Caco-2 (cell line): ENCODE results near the gene PACSIN1. TPM values are rescaled to one million over a fixed set of nuclear protein-coding genes. Genes with fewer than 3 reads are reported as not detected.

ENCODE experiments used
- BruUV-seq: library from RNA; stranded (reverse); fragments of 400-500 nt; replicated peaks from 2 replicates; lab custom pipeline; 2021; lab: Mats Ljungman, UMichigan
- CTCF ChIA-PET: fragments of 300-600 bp; sonication (Branson Sonifier 250); formaldehyde crosslinking; loops from one replicate; lab custom pipeline; 2022; ENCODE audit warnings: antibody characterized with exemption; lab: Charles Lee
- POLR2A ChIA-PET: fragments of 300-600 bp; sonication (Branson Sonifier 250); formaldehyde crosslinking; loops from one replicate; lab custom pipeline; 2022; ENCODE audit warnings: antibody characterized with exemption; lab: Charles Lee
- DNase-seq, 2 experiments: peaks; one replicate each; pipeline versions ENCODE4 v3.0.0 to v3.0.0-alpha.2; 2020 to 2022
- H3K27me3 ChIP-seq: replicated peaks from 2 replicates; pipeline ENCODE4 v1.6.0; 2011; ENCODE audit warnings: low read length; ENCODE audit not compliant: control insufficient read depth, insufficient read depth
- H3K36me3 ChIP-seq: 2 replicates; pipeline ENCODE4 v1.5.1; 2011; ENCODE audit warnings: low read length; ENCODE audit not compliant: control insufficient read depth, insufficient read depth
- H3K4me1 ChIP-seq: fragments of 250-450 bp; sonication (Bioruptor Pico); 2 replicates; pipeline ENCODE4 v1.5.1; 2020; ENCODE audit warnings: mild to moderate bottlenecking
- H3K4me3 ChIP-seq: 2 replicates; pipeline ENCODE4 v1.5.1; 2011; ENCODE audit warnings: low read depth, mild to moderate bottlenecking, control low read depth, low read length
- H3K9me3 ChIP-seq: fragments of 250-450 bp; sonication (Bioruptor Pico); 2 replicates; pipeline ENCODE4 v1.5.1; 2020; ENCODE audit warnings: mild to moderate bottlenecking, moderate library complexity
- H3K27ac Mint-ChIP-seq: one replicate; pipeline ENCODE4 v1.8.0; 2022; ENCODE audit warnings: mixed read lengths; ENCODE audit not compliant: unreplicated experiment
- H3K27me3 Mint-ChIP-seq: one replicate; pipeline ENCODE4 v1.8.0; 2022; ENCODE audit warnings: mixed read lengths; ENCODE audit not compliant: insufficient read depth, unreplicated experiment
- H3K36me3 Mint-ChIP-seq: one replicate; pipeline ENCODE4 v1.8.0; 2022; ENCODE audit warnings: mild to moderate bottlenecking, mixed read lengths; ENCODE audit not compliant: insufficient read depth, unreplicated experiment
- H3K4me1 Mint-ChIP-seq: one replicate; pipeline ENCODE4 v1.8.0; 2022; ENCODE audit warnings: low read depth, mixed read lengths; ENCODE audit not compliant: unreplicated experiment
- H3K4me3 Mint-ChIP-seq: one replicate; pipeline ENCODE4 v1.8.0; 2022; ENCODE audit warnings: mild to moderate bottlenecking, moderate library complexity, mixed read lengths; ENCODE audit not compliant: unreplicated experiment
- H3K9me3 Mint-ChIP-seq: one replicate; pipeline ENCODE4 v1.8.0; 2022; ENCODE audit warnings: mixed read lengths; ENCODE audit not compliant: unreplicated experiment
- CTCF ChIP-seq, 2 experiments: fragments of 200-600 bp in 1 of 2; IDR thresholded peaks; 1 replicate in 1 of 2; 2 replicates in 1 of 2; pipeline versions ENCODE4 v1.5.1 to v1.8.0; 2011 to 2022; ENCODE audit warnings: antibody characterized with exemption in 1 of 2, control low read depth in 1 of 2, inconsistent platforms in 1 of 2, low read depth in 1 of 2, low read length in 1 of 2, mild to moderate bottlenecking in 1 of 2, moderate library complexity in 1 of 2; ENCODE audit not compliant: insufficient read depth in 1 of 2, severe bottlenecking in 1 of 2, unreplicated experiment in 1 of 2
- intact Hi-C: fragments of 100-400 bp; cut with micrococcal nuclease; formaldehyde crosslinking; loops from one replicate; pipeline ENCODE4 v1.10.0; 2022; ENCODE audit not compliant: unreplicated experiment
- total RNA-seq: library from RNA; stranded (reverse); gene quantifications from 2 replicates; pipeline ENCODE4 v1.2.3, GENCODE V29; 2022

The PACSIN1 gene
- total RNA-seq, 1 experiment from 2014 or later: 3.7 TPM

- DNase-seq: no peak
- no peak overlapping the region for H3K4me3 ChIP-seq
- Mint-ChIP-seq H3K36me3 (peaks cover 76% of the 10 kb centered on the region), H3K4me3 (peak overlapping the region; percentile 33), H3K27ac (no peak overlapping the region), H3K4me1 (no peaks in the 10 kb centered on the region), H3K27me3 (no peaks in the 10 kb centered on the region), H3K9me3 (no peaks in the 10 kb centered on the region)
- TF ChIP-seq CTCF (IDR thresholded peaks at IDR 0.05; ENCODE audit: insufficient read depth in 1 of 2, low read depth in 1 of 2, low read length in 1 of 2, severe bottlenecking in 1 of 2, unreplicated experiment in 1 of 2): no peak
- H3K27me3 ChIP-seq: no peaks in the 10 kb centered on the region
- no peaks in the 10 kb centered on the region for H3K9me3 ChIP-seq
- peaks cover 13% of the 10 kb centered on the region for H3K4me1 ChIP-seq
- intact Hi-C loops: no loop called here
- POLR2A ChIA-PET: interaction anchor here (1.6 kb wide), 1 partner anchor 8 kb away, joined by 6 read pairs; no protein-coding TSS in a partner anchor
- no TSS peak for BruUV-seq
- CTCF ChIA-PET: interaction anchor here (1.8 kb wide), 1 partner anchor 8 kb away, joined by 8 read pairs; no protein-coding TSS in a partner anchor
- H3K36me3 ChIP-seq: peaks cover 7% of the 10 kb centered on the region
Measured at GRCh38 chr6:34423254-34423653, 42.6 kb upstream of the PACSIN1 start.

GRCh38 chr6:34424200-34425131 lies 41.4 kb upstream of the PACSIN1 start:
- Mint-ChIP-seq H3K36me3 (peaks cover 68% of the 10 kb centered on the region), H3K9me3 (no peaks in the 10 kb centered on the region), H3K4me3 (peak overlapping the region; percentile 94), H3K27ac (peak overlapping the region; percentile 98), H3K27me3 (no peaks in the 10 kb centered on the region), H3K4me1 (no peaks in the 10 kb centered on the region)
- Histone ChIP-seq H3K27me3 (no peaks in the 10 kb centered on the region), H3K36me3 (peaks cover 6% of the 10 kb centered on the region), H3K9me3 (no peaks in the 10 kb centered on the region), H3K4me1 (peaks cover 13% of the 10 kb centered on the region), H3K4me3 (peak overlapping the region; percentile 96)
- CTCF ChIA-PET: interaction anchor here (1.8 kb wide), 1 partner anchor 10 kb away, joined by 8 read pairs; no protein-coding TSS in a partner anchor
- intact Hi-C loops: no loop called here
- DNase-seq: no peak
- POLR2A ChIA-PET: interaction anchor here (0.6 to 1.6 kb wide), 2 partner anchors 9 to 713 kb away, joined by 3 to 6 read pairs; no protein-coding TSS in a partner anchor
- BruUV-seq: no TSS peak
- no peak for TF ChIP-seq CTCF (IDR thresholded peaks at IDR 0.05; ENCODE audit: insufficient read depth in 1 of 2, low read depth in 1 of 2, low read length in 1 of 2, severe bottlenecking in 1 of 2, unreplicated experiment in 1 of 2)

- no peak for TF ChIP-seq CTCF (IDR thresholded peaks at IDR 0.05; ENCODE audit: insufficient read depth in 1 of 2, low read depth in 1 of 2, low read length in 1 of 2, severe bottlenecking in 1 of 2, unreplicated experiment in 1 of 2)
- H3K27me3 ChIP-seq: no peaks in the 10 kb centered on the region
- CTCF ChIA-PET: no interaction called here
- no peaks in the 10 kb centered on the region for H3K9me3 Mint-ChIP-seq
- no peaks in the 10 kb centered on the region for H3K27me3 Mint-ChIP-seq
- POLR2A ChIA-PET: interaction anchor here (1.6 kb wide), 1 partner anchor 9 kb away, joined by 6 read pairs; no protein-coding TSS in a partner anchor
- DNase-seq: no peak
- H3K4me1 Mint-ChIP-seq: no peaks in the 10 kb centered on the region
- H3K36me3 ChIP-seq: peaks cover 6% of the 10 kb centered on the region
- H3K4me3 Mint-ChIP-seq: peak overlapping the region; percentile 94
- H3K4me3 ChIP-seq: peak overlapping the region; percentile 96
- H3K4me1 ChIP-seq: peaks cover 13% of the 10 kb centered on the region
- H3K9me3 ChIP-seq: no peaks in the 10 kb centered on the region
- peaks cover 61% of the 10 kb centered on the region for H3K36me3 Mint-ChIP-seq
- no TSS peak for BruUV-seq
- intact Hi-C loops: no loop called here
- H3K27ac Mint-ChIP-seq: peak overlapping the region; percentile 98
Measured at GRCh38 chr6:34425132-34425497, 40.8 kb upstream of the PACSIN1 start.
